OCI-LY7 (cell line): Measurements from ENCODE around the gene WDR4.

ENCODE experiments used
- CTCF ChIP-seq: fragments of 200-600 bp; sonication (generic); conservative IDR thresholded peaks from 2 replicates; pipeline ENCODE4 v1.5.1; 2014; ENCODE audit warnings: mild to moderate bottlenecking, antibody characterized with exemption, low read length, moderate library complexity, mixed read lengths
- EZH2phosphoT487 ChIP-seq: fragments of 200-600 bp; sonication (generic); IDR thresholded peaks from 2 replicates; pipeline ENCODE4 v1.6.1; 2018; ENCODE audit warnings: low read depth, borderline replicate concordance, mild to moderate bottlenecking, mixed run types, antibody characterized with exemption, low read length, moderate library complexity, mixed read lengths

- TF ChIP-seq CTCF (no peak), EZH2phosphoT487 (no peak)
Observed at GRCh38 chr21:42833859-42834725, 45.2 kb downstream of the WDR4 start.
